ENCODE measurements around the gene PRLR. TPM values are rescaled to one million over a fixed set of nuclear protein-coding genes. Genes with fewer than 3 reads are reported as not detected.

PRLR gene
- total RNA-seq, 1 donor from 2014 or later, result not detected

- Histone ChIP-seq H3K27me3 (ENCODE audit: control insufficient read depth, insufficient read depth, low read length) (no peaks in the 10 kb centered on the region), H3K36me3 (ENCODE audit: control insufficient read depth, insufficient read depth, low read length) (no peaks in the 10 kb centered on the region), H3K4me3 (ENCODE audit: low read depth, low read length) (no peak overlapping the region)
- no peak for FAIRE-seq
- DNase-seq (ENCODE audit: low read depth), result no peak
- TF ChIP-seq, protein P1, sequence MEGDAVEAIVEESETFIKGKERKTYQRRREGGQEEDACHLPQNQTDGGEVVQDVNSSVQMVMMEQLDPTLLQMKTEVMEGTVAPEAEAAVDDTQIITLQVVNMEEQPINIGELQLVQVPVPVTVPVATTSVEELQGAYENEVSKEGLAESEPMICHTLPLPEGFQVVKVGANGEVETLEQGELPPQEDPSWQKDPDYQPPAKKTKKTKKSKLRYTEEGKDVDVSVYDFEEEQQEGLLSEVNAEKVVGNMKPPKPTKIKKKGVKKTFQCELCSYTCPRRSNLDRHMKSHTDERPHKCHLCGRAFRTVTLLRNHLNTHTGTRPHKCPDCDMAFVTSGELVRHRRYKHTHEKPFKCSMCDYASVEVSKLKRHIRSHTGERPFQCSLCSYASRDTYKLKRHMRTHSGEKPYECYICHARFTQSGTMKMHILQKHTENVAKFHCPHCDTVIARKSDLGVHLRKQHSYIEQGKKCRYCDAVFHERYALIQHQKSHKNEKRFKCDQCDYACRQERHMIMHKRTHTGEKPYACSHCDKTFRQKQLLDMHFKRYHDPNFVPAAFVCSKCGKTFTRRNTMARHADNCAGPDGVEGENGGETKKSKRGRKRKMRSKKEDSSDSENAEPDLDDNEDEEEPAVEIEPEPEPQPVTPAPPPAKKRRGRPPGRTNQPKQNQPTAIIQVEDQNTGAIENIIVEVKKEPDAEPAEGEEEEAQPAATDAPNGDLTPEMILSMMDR (IDR thresholded peaks at IDR 0.05; ENCODE audit: insufficient read depth, low read length, severe bottlenecking), result no peak
Observed at GRCh38 chr5:35158204-35158603, 72.1 kb downstream of the PRLR start.

DNA sequence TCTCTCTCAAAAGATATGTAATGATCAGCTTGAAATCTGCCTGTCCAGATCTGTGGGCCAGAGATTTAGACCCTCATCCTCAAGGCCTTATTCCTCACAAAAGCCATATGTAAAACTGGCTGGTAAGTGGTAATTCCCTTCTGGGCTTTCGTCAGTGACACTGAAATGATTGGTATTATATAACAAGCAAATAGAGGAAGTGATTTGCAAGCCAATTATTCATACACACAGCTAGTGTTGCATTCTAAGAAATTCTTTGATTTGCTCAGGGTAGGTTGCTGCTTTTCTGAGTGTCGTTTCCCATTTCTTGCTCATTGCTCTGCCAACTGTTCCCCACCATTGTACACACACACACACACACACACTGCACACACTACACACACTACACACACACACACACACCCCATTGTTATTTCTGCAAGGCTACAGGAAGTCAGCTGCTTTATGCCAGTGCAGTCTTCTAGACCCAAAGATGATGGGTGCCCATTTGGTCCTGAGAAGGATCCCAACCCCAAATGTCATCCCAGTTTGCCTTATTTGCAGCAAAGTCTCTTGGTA lies 76.8 kb downstream of the PRLR start:
- H3K27me3 ChIP-seq (ENCODE audit: control insufficient read depth, insufficient read depth, low read length), result no peaks in the 10 kb centered on the region
- TF ChIP-seq, protein P1 (IDR thresholded peaks at IDR 0.05; ENCODE audit: insufficient read depth, low read length, severe bottlenecking), result no peak
- FAIRE-seq (peak; percentile 60), DNase-seq (ENCODE audit: low read depth) (no peak)
- no peaks in the 10 kb centered on the region for H3K36me3 ChIP-seq (ENCODE audit: control insufficient read depth, insufficient read depth, low read length)
- H3K4me3 ChIP-seq (ENCODE audit: low read depth, low read length), result no peak overlapping the region

DNA sequence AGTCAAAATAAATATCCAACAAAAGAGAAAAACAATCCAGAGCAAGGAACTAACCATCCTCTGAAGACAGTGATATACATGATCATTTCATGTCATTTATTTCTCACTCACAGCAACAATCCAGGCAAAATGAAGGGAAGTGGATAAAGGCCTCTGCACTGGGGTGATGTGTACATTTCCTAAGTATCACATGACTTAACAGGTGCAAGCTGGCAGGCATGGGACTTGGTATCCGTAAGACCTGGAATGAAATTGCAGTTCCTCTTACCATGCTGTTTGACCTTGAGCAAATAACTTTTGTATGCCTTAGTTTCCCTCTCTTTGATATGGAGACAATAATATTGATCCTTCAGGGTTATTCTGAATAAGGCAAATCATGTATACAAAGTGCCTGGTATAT lies 77.6 kb downstream of the PRLR start:
- TF ChIP-seq, protein P1 (IDR thresholded peaks at IDR 0.05; ENCODE audit: insufficient read depth, low read length, severe bottlenecking), result no peak
- FAIRE-seq (no peak), DNase-seq (ENCODE audit: low read depth) (no peak)
- H3K4me3 ChIP-seq (ENCODE audit: low read depth, low read length), result no peak overlapping the region
- no peaks in the 10 kb centered on the region for H3K27me3 ChIP-seq (ENCODE audit: control insufficient read depth, insufficient read depth, low read length)
- H3K36me3 ChIP-seq (ENCODE audit: control insufficient read depth, insufficient read depth, low read length), result no peaks in the 10 kb centered on the region

DNA sequence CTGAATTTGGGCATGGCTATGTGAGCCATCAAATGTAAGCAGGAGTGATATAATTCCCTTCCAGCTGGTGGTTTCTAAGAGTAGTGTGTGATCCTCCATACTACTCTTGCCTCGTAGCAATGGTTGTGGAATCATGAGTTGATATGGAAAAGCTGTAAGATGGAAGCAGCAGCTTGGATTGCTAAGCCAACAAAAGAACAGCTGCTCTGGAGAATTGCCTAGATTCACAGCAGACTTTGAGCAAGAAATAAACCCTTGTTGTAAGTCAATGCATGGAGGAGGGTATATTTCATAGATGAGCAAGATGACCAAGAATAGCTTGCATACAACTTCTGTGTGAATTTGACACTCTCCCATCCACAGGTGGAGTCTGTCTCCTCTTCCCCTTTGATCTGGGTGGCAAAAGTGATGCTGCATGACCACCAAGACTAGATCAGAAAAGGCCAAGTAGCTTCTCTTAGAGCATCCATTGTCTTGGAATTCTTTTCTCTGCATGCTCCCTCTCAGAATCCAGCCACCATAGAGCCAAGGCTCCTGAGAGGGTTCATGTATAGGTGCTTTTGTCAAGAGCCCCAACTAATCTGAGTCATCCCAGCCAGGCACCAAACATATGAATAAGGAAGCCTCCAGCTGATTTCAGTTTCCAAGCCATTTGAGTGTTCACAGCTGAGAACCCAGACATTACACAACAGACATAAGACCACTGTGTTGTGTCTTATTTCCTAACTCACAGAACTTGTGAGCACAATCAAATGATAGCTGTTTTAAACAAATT lies 79.0 kb downstream of the PRLR start:
- FAIRE-seq (peak; percentile 70), DNase-seq (ENCODE audit: low read depth) (no peak)

DNA sequence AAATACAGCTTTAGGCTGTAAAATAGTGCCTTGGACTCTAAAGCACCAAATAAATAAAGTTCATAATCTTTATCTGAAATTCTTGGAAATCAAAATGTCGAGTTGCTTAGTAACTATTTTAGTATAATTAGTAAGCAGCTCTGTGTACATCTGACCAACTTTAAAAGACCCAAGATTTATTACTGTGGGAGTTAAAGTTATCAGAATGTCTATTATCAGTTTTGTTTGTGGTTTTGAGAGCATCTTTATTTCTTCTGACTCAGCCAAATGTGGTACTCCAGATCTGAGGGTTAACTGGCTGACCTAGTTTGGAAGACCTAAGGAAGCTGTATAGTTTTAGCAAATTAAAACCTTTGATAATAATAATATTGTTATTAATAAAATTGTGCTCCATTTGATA lies 81.2 kb downstream of the PRLR start:
- DNase-seq (ENCODE audit: low read depth) (no peak), FAIRE-seq (no peak)
- no peaks in the 10 kb centered on the region for H3K36me3 ChIP-seq (ENCODE audit: control insufficient read depth, insufficient read depth, low read length)
- TF ChIP-seq, protein P1 (IDR thresholded peaks at IDR 0.05; ENCODE audit: insufficient read depth, low read length, severe bottlenecking), result no peak
- no peak overlapping the region for H3K4me3 ChIP-seq (ENCODE audit: low read depth, low read length)
- H3K27me3 ChIP-seq (ENCODE audit: control insufficient read depth, insufficient read depth, low read length), result no peaks in the 10 kb centered on the region

More for the DNA sequence above, 79.0 kb downstream of the PRLR start:
- Histone ChIP-seq H3K4me3 (ENCODE audit: low read depth, low read length) (no peak overlapping the region), H3K27me3 (ENCODE audit: control insufficient read depth, insufficient read depth, low read length) (no peaks in the 10 kb centered on the region), H3K36me3 (ENCODE audit: control insufficient read depth, insufficient read depth, low read length) (no peaks in the 10 kb centered on the region)
- TF ChIP-seq, protein P1 (IDR thresholded peaks at IDR 0.05; ENCODE audit: insufficient read depth, low read length, severe bottlenecking), result no peak
